GM06990 (cell line): Measurements from ENCODE around the gene NAP1L5.

Experiments used
- DNase-seq: peaks from one replicate; pipeline ENCODE4 v3.0.0-alpha.2; 2011; ENCODE audit not compliant: insufficient read length; ENCODE audit errors: extremely low read depth
- H3K27me3 ChIP-seq: replicated peaks from 2 replicates; pipeline ENCODE4 v1.6.0; 2011; ENCODE audit warnings: low read length; ENCODE audit not compliant: control insufficient read depth, insufficient read depth
- H3K36me3 ChIP-seq: 2 replicates; pipeline ENCODE4 v1.5.1; 2011; ENCODE audit warnings: low read length; ENCODE audit not compliant: control insufficient read depth, insufficient read depth
- H3K4me3 ChIP-seq: replicated peaks from 2 replicates; pipeline ENCODE4 v1.5.1; 2011; ENCODE audit warnings: low read depth, mild to moderate bottlenecking, control low read depth, low read length
- CTCF ChIP-seq: IDR thresholded peaks from 2 replicates; pipeline ENCODE4 v1.5.1; 2011; ENCODE audit warnings: low read length, control low read depth, mild to moderate bottlenecking, inconsistent platforms; ENCODE audit not compliant: insufficient read depth, poor library complexity, severe bottlenecking

NAP1L5 gene

DNA sequence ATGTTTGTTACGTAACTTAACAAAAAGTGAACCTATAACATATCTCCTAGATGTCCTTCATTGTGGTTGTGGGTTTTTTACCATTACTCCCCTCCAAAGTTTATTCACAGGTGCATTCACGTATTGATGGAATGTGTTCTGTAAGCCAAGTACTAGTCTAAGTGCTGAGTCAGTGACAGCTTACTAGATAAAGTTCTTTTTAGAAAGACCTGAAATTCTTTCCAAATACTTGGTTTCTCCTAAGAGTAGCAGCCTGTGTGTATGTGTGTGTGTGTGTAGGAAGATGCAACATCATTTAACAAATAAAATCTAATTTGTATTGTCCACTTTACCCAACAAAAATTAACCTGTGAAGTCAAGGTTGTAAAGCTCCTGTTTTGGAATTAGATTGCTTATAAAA lies 22.1 kb downstream of the NAP1L5 start:
- no peak for TF ChIP-seq CTCF
- Histone ChIP-seq H3K36me3 (no peaks in the 10 kb centered on the region; the same call in 1 of the 2 replicates), H3K4me3 (no peak overlapping the region), H3K27me3 (no peaks in the 10 kb centered on the region)
- no peak for DNase-seq

DNA sequence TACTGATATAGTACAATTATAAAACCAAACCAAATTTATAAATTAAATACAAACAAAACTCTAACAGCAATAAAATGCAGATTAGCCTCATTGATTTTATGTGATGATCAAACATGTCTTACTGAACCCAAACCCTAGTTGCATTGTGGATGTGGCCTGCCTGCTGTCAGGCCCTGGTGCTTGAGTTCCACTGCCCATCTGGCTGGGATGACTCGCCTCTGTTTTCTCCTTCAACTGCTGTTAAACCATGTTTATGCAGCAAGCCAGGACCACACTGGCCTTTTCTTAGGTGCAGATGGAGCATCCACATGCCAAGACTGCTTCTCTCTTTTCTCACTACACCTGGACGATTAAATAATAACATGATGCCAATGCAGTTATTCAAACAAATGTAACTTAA lies 22.6 kb downstream of the NAP1L5 start:
- H3K36me3 ChIP-seq = no peaks in the 10 kb centered on the region; the same call in 1 of the 2 replicates
- DNase-seq = no peak
- no peak for TF ChIP-seq CTCF
- no peak overlapping the region for H3K4me3 ChIP-seq
- H3K27me3 ChIP-seq = no peaks in the 10 kb centered on the region

DNA sequence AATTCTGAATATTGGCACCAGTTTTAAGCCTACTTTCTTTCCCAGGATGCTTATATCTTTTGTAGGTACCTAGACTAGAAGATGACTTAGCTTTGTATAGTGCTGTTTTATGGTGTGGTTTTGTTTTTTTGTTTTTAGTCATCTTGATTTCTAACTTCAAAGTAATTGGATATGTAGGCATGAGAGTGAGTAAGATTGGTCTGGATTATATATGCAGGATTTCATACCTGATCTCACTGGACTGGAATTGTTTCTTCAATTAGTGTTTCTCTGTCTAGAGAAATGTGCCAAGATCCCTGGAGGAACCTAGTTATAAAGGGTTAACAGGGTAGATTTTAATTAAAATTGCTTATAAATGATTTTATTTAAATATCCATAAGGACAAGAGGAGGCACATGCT lies 23.1 kb downstream of the NAP1L5 start:
- Histone ChIP-seq H3K36me3 (no peaks in the 10 kb centered on the region; the same call in 1 of the 2 replicates), H3K4me3 (no peak overlapping the region), H3K27me3 (no peaks in the 10 kb centered on the region)
- no peak for DNase-seq
- no peak for TF ChIP-seq CTCF

- no peak overlapping the region for H3K4me3 ChIP-seq
- TF ChIP-seq CTCF = no peak
- H3K27me3 ChIP-seq = no peaks in the 10 kb centered on the region
- H3K36me3 ChIP-seq = no peaks in the 10 kb centered on the region; the same call in 1 of the 2 replicates
- no peak for DNase-seq
These were observed 23.7 kb downstream of the NAP1L5 start for GRCh38 chr4:88673886-88674285.

- peak; percentile 1 for DNase-seq
- H3K4me3 ChIP-seq = no peak overlapping the region
- H3K36me3 ChIP-seq = no peaks in the 10 kb centered on the region; the same call in 1 of the 2 replicates
- H3K27me3 ChIP-seq = no peaks in the 10 kb centered on the region
- TF ChIP-seq CTCF = peak; percentile 65
These were observed 24.6 kb downstream of the NAP1L5 start for GRCh38 chr4:88672987-88673386.

- H3K27me3 ChIP-seq = no peaks in the 10 kb centered on the region
- H3K36me3 ChIP-seq = no peaks in the 10 kb centered on the region
- DNase-seq = no peak
- no peak for TF ChIP-seq CTCF
- H3K4me3 ChIP-seq = no peak overlapping the region
These were observed 35.9 kb downstream of the NAP1L5 start for GRCh38 chr4:88661739-88662138.
